AG04450 (cell line): ENCODE results near the gene SLC43A2. TPM values are rescaled to one million over a fixed set of nuclear protein-coding genes. Genes with fewer than 3 reads are reported as not detected.

Experiments
- CTCF ChIA-PET: fragments of 300-600, 350-600 bp; formaldehyde crosslinking; extraction: SDS; loops from one replicate; lab custom pipeline; 2022; ENCODE audit warnings: antibody characterized with exemption, inconsistent platforms; lab: Charles Lee
- POLR2A ChIA-PET: fragments of 350-600 bp; formaldehyde crosslinking; extraction: SDS; loops from one replicate; lab custom pipeline; 2021; ENCODE audit warnings: antibody characterized with exemption, inconsistent platforms; lab: Yijun Ruan, JAX
- DNase-seq: peaks from one replicate; pipeline ENCODE4 v3.0.0-alpha.2; 2011; ENCODE audit warnings: low read depth, low spot score
- H3K27ac ChIP-seq: one replicate; pipeline ENCODE4 v1.5.1; 2012; ENCODE audit warnings: low read depth, low read length, control low read depth
- H3K27me3 ChIP-seq: one replicate; pipeline ENCODE4 v1.6.0; 2012; ENCODE audit warnings: low read length; ENCODE audit not compliant: control insufficient read depth, insufficient read depth
- H3K4me3 ChIP-seq: 2 replicates; pipeline ENCODE4 v1.5.1; 2011; ENCODE audit warnings: mild to moderate bottlenecking, low read depth, low read length, control low read depth
- H3K9me3 ChIP-seq: 2 replicates; pipeline ENCODE4 v1.5.1; 2012; ENCODE audit warnings: low read length; ENCODE audit not compliant: control insufficient read depth, insufficient read depth
- polyA plus RNA-seq: library from polyadenylated mRNA; depleted of rRNA; stranded (reverse); fragments of >200 nt; gene quantifications from 2 replicates; pipeline ENCODE4 v1.2.3, GENCODE V29; 2011
- TF ChIP-seq, protein P1 (sequence below): IDR thresholded peaks from 2 replicates; pipeline ENCODE4 v1.5.1; 2011; ENCODE audit warnings: low read depth, low read length, control low read depth, inconsistent platforms

SLC43A2 gene
- polyA plus RNA-seq, 1 experiment: 5.3 TPM

DNA sequence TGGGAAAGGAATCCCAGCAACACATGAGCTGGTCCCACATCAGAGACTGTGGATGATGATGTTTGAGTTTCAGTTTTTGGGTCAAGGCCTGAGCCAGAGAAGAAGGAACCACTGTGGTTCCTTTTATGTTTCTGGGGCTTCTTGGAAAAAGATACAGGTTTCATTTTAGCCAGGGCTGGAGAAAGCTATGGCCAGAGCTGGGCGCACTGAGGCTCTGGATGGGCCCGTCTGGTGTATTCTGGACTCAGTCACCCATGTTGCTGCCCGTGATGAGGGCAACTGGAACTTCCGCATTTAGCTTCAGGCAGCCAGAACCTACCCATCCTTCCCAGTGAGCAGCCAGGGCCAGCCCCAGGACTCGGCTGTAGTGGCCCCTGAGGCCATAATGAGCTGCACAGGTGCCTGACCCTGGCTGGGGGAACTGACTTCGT, 51.0 kb downstream of the SLC43A2 start:
- CTCF ChIA-PET: interaction anchor here (0.6 to 1.5 kb wide), 4 partner anchors 52 to 72 kb away, joined by 3 to 9 read pairs (median 4); partner anchors contain the start of gene RILP
- no peak for DNase-seq
- Histone ChIP-seq H3K27me3 (no peaks in the 10 kb centered on the region), H3K4me3 (no peak overlapping the region), H3K27ac (peak overlapping the region; percentile 84), H3K9me3 (peaks cover 3% of the 10 kb centered on the region; the same call in 1 of the 2 replicates)
- POLR2A ChIA-PET: interaction anchor here (0.9 to 1.3 kb wide), 2 partner anchors 9 to 12 kb away, joined by 3 to 5 read pairs; no protein-coding TSS in a partner anchor
- TF ChIP-seq, protein P1, sequence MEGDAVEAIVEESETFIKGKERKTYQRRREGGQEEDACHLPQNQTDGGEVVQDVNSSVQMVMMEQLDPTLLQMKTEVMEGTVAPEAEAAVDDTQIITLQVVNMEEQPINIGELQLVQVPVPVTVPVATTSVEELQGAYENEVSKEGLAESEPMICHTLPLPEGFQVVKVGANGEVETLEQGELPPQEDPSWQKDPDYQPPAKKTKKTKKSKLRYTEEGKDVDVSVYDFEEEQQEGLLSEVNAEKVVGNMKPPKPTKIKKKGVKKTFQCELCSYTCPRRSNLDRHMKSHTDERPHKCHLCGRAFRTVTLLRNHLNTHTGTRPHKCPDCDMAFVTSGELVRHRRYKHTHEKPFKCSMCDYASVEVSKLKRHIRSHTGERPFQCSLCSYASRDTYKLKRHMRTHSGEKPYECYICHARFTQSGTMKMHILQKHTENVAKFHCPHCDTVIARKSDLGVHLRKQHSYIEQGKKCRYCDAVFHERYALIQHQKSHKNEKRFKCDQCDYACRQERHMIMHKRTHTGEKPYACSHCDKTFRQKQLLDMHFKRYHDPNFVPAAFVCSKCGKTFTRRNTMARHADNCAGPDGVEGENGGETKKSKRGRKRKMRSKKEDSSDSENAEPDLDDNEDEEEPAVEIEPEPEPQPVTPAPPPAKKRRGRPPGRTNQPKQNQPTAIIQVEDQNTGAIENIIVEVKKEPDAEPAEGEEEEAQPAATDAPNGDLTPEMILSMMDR: no peak

DNA sequence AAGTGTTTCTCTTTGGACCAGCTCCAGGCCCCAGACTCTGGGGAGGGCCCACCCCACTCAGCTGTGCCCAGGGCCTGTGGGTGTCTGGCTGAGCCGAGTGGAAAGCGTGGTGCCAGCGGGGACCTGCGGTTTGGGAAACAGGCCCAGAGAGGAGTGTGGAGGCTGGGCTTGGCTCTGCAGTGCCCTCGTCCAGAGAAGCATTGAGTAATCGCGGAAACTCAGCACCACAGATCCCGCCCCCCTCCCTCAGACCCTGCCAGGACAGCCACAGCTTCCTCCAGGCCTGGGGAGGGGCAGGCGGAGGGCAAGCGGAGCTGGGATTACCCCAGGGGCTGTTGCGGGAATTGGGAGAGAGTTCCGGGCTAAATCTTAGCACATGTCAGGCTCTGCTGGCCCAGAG, 51.5 kb downstream of the SLC43A2 start:
- Histone ChIP-seq H3K9me3 (peaks cover 3% of the 10 kb centered on the region; the same call in 1 of the 2 replicates), H3K27ac (peak overlapping the region; percentile 84), H3K27me3 (no peaks in the 10 kb centered on the region), H3K4me3 (no peak overlapping the region)
- TF ChIP-seq, protein P1: no peak
- CTCF ChIA-PET: interaction anchor here (1.0 to 1.5 kb wide), 3 partner anchors 53 to 72 kb away, joined by 3 to 9 read pairs (median 4); partner anchors contain the start of gene RILP
- POLR2A ChIA-PET: interaction anchor here (0.9 to 1.3 kb wide), 2 partner anchors 9 to 13 kb away, joined by 3 to 5 read pairs; no protein-coding TSS in a partner anchor
- peak; percentile 61 for DNase-seq

DNA sequence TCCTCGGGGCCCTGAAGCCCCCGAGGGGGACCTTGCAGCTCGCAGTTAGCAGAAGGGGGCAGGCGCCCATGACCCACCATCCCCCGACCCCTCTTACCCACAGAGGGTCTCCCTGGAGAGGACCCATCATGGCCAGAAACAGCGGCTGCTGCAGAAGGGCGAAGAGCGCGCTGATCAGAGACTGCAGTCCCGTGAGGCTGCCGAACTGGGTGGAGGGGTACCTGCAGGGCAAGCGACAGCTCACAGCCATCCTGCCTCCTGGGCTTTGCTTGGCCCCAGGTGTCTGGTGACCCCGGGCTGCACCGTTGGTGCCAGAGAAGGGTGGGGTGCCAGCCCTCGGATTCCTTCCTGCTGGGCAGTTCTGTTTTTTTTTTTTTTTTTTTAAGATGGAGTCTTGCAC, 52.1 kb downstream of the SLC43A2 start:
- Histone ChIP-seq H3K4me3 (no peak overlapping the region), H3K27me3 (no peaks in the 10 kb centered on the region), H3K9me3 (peaks cover 3% of the 10 kb centered on the region; the same call in 1 of the 2 replicates), H3K27ac (no peak overlapping the region)
- ChIA-PET POLR2A (interaction anchor here (0.6 to 1.3 kb wide), 3 partner anchors 10 to 145 kb away, joined by 3 to 5 read pairs (median 4); no protein-coding TSS in a partner anchor), CTCF (interaction anchor here (0.7 to 5.1 kb wide), 2 partner anchors 13 to 72 kb away, joined by 5 to 71 read pairs; partner anchors contain the start of gene RILP)
- no peak for DNase-seq
- TF ChIP-seq, protein P1: no peak

DNA sequence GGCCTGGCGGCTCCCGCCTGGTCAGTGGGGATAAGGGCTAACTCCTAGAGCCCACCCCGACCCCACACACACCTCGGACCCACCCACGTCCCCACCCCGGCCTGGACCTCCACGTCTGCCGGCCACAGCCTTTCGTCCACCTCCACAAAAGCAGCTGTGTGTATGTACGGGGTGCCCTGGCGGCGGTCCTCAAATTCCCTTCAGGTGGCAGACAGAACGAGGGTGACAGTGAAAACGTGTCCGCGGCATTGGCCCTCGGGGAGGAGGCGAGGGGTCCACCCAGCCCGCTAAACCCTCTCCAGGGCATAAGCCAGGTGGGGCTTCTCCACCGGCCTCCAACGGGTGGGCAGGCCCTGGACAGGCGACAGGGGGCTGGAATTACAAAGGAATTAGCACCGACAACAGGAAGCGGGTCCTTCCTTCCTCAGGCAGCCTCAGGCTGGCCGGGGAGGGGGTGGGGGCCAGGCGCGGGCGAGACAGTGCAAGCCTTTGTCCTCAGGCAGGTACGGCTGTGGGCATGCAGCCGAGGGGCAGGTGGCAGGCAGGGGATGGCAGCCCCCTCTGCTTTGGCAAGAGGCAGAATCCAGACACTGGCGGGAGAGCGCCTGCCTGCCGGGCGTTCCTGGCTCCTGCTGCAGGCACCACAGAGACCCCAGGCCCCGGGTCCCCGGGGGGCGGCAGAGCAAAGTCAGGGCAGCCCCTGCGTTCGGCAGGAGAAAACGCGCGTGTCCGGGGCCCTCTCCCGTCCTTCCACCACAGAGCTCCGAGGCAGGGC, 53.8 kb downstream of the SLC43A2 start:
- POLR2A ChIA-PET: interaction anchor here (0.5 to 1.5 kb wide), 7 partner anchors 11 to 142 kb away, joined by 3 to 18 read pairs (median 7); partner anchors contain the start of genes INPP5K and RILP
- Histone ChIP-seq H3K9me3 (no peaks in the 10 kb centered on the region; the same call in 1 of the 2 replicates), H3K27ac (no peak overlapping the region), H3K4me3 (no peak overlapping the region), H3K27me3 (no peaks in the 10 kb centered on the region)
- DNase-seq: no peak
- TF ChIP-seq, protein P1: no peak
- CTCF ChIA-PET: interaction anchor here (0.6 to 5.1 kb wide), 29 partner anchors 10 to 246 kb away, joined by 3 to 71 read pairs (median 8); partner anchors contain the start of genes RILP, SCARF1, SERPINF1 and SLC43A2
